ENCODE data around the gene CENPF. TPM values are rescaled to one million over a fixed set of nuclear protein-coding genes. Genes with fewer than 3 reads are reported as not detected.

The CENPF gene
- total RNA-seq, 2 donors from 2014 or later, result 0.63 to 3.3 TPM

- no peak for TF ChIP-seq CTCF (IDR thresholded peaks at IDR 0.05)
These were observed 82.9 kb downstream of the CENPF start for GRCh38 chr1:214685906-214686305.

GRCh38 chr1:214686497-214686896 lies 83.5 kb downstream of the CENPF start:
- H3K27me3 ChIP-seq, result no peaks in the 10 kb centered on the region
- DNase-seq (ENCODE audit: low spot score), result no peak
- H3K36me3 ChIP-seq, result no peaks in the 10 kb centered on the region
- no peak for TF ChIP-seq CTCF (IDR thresholded peaks at IDR 0.05)
- no peak overlapping the region for H3K4me3 ChIP-seq
- H3K4me1 ChIP-seq, result no peaks in the 10 kb centered on the region
- no peak overlapping the region for H3K27ac ChIP-seq
- H3K9me3 ChIP-seq, result no peaks in the 10 kb centered on the region

More at GRCh38 chr1:214685906-214686305, 82.9 kb downstream of the CENPF start:
- H3K4me3 ChIP-seq, result no peak overlapping the region
- H3K4me1 ChIP-seq, result no peaks in the 10 kb centered on the region
- no peaks in the 10 kb centered on the region for H3K9me3 ChIP-seq
- no peak for DNase-seq (ENCODE audit: low spot score)
- H3K27ac ChIP-seq, result no peak overlapping the region
- no peaks in the 10 kb centered on the region for H3K27me3 ChIP-seq
- no peaks in the 10 kb centered on the region for H3K36me3 ChIP-seq

GRCh38 chr1:214688891-214689290 lies 85.9 kb downstream of the CENPF start:
- DNase-seq (ENCODE audit: low spot score), result no peak
- no peaks in the 10 kb centered on the region for H3K9me3 ChIP-seq
- TF ChIP-seq CTCF (IDR thresholded peaks at IDR 0.05), result no peak
- H3K36me3 ChIP-seq, result no peaks in the 10 kb centered on the region
- no peaks in the 10 kb centered on the region for H3K27me3 ChIP-seq
- no peak overlapping the region for H3K4me3 ChIP-seq
- no peaks in the 10 kb centered on the region for H3K4me1 ChIP-seq
- H3K27ac ChIP-seq, result no peak overlapping the region

- no peak for DNase-seq (ENCODE audit: low spot score)
These were observed 91.8 kb downstream of the CENPF start for GRCh38 chr1:214694769-214695168.

GRCh38 chr1:214698559-214698958 lies 95.6 kb downstream of the CENPF start:
- DNase-seq (ENCODE audit: low spot score), result no peak
- Histone ChIP-seq H3K4me3 (no peak overlapping the region), H3K4me1 (no peaks in the 10 kb centered on the region), H3K27me3 (no peaks in the 10 kb centered on the region), H3K27ac (no peak overlapping the region), H3K9me3 (no peaks in the 10 kb centered on the region), H3K36me3 (no peaks in the 10 kb centered on the region)
- TF ChIP-seq CTCF (IDR thresholded peaks at IDR 0.05), result no peak

More at GRCh38 chr1:214694769-214695168, 91.8 kb downstream of the CENPF start:
- H3K4me1 ChIP-seq, result no peaks in the 10 kb centered on the region
- H3K4me3 ChIP-seq, result no peak overlapping the region
- no peaks in the 10 kb centered on the region for H3K36me3 ChIP-seq
- no peak overlapping the region for H3K27ac ChIP-seq
- H3K9me3 ChIP-seq, result no peaks in the 10 kb centered on the region
- no peaks in the 10 kb centered on the region for H3K27me3 ChIP-seq
- no peak for TF ChIP-seq CTCF (IDR thresholded peaks at IDR 0.05)

- TF ChIP-seq CTCF (IDR thresholded peaks at IDR 0.05), result no peak
- Histone ChIP-seq H3K4me1 (no peaks in the 10 kb centered on the region), H3K4me3 (no peak overlapping the region), H3K27ac (no peak overlapping the region), H3K9me3 (peaks cover 0 to 9% of the 10 kb centered on the region in 2 donors), H3K36me3 (no peaks in the 10 kb centered on the region), H3K27me3 (no peaks in the 10 kb centered on the region)
- DNase-seq (ENCODE audit: low spot score), result no peak
These were observed 97.4 kb downstream of the CENPF start for GRCh38 chr1:214700437-214700836.
